H9 (cell line): ENCODE measurements around the gene UPK1A. TPM values are rescaled to one million over a fixed set of nuclear protein-coding genes. Genes with fewer than 3 reads are reported as not detected.

Source experiments
- DNase-seq: peaks from one replicate; pipeline ENCODE4 v3.0.0-alpha.2; 2017
- H2AFZ ChIP-seq: one replicate; pipeline ENCODE4 v1.6.1; 2013; ENCODE audit warnings: mild to moderate bottlenecking, low read length, control low read depth, moderate library complexity
- H2AK5ac ChIP-seq: 2 replicates; pipeline ENCODE4 v1.6.1; 2013; ENCODE audit warnings: low read length, control low read depth, mixed read lengths; ENCODE audit not compliant: insufficient read length
- H2BK120ac ChIP-seq: one replicate; pipeline ENCODE4 v1.6.1; 2013; ENCODE audit warnings: low read depth, mild to moderate bottlenecking, low read length, control low read depth, inconsistent platforms; ENCODE audit not compliant: poor library complexity, severe bottlenecking
- H2BK12ac ChIP-seq: 2 replicates; pipeline ENCODE4 v1.6.1; 2013; ENCODE audit warnings: low read length, control low read depth, mixed read lengths, low read depth; ENCODE audit not compliant: insufficient read length
- H2BK15ac ChIP-seq: 2 replicates; pipeline ENCODE4 v1.6.1; 2013; ENCODE audit warnings: low read depth, low read length, control low read depth
- H2BK20ac ChIP-seq: one replicate; pipeline ENCODE4 v1.6.1; 2013; ENCODE audit warnings: low read depth, mild to moderate bottlenecking, low read length, control low read depth, inconsistent platforms; ENCODE audit not compliant: poor library complexity, severe bottlenecking
- H2BK5ac ChIP-seq: 2 replicates; pipeline ENCODE4 v1.6.1; 2013; ENCODE audit warnings: low read length, control low read depth, mixed read lengths; ENCODE audit not compliant: insufficient read length
- H3K14ac ChIP-seq: 2 replicates; pipeline ENCODE4 v1.6.1; 2013; ENCODE audit warnings: low read length, control low read depth; ENCODE audit not compliant: insufficient read depth
- H3K18ac ChIP-seq: 2 replicates; pipeline ENCODE4 v1.6.1; 2013; ENCODE audit warnings: low read depth, mild to moderate bottlenecking, mixed read lengths, low read length, control low read depth; ENCODE audit not compliant: insufficient read length
- H3K23ac ChIP-seq: 2 replicates; pipeline ENCODE4 v1.6.1; 2013; ENCODE audit warnings: low read length, control low read depth, mixed read lengths, low read depth; ENCODE audit not compliant: insufficient read length
- H3K23me2 ChIP-seq: 2 replicates; pipeline ENCODE4 v1.6.1; 2013; ENCODE audit warnings: low read depth, mild to moderate bottlenecking, mixed read lengths, low read length, control low read depth; ENCODE audit not compliant: insufficient read length, poor library complexity, severe bottlenecking
- H3K27ac ChIP-seq: 2 replicates; pipeline ENCODE4 v1.5.1; 2013; ENCODE audit warnings: low read length, control low read depth, mixed read lengths, low read depth; ENCODE audit not compliant: insufficient read length
- H3K27me3 ChIP-seq: 2 replicates; pipeline ENCODE4 v1.6.1; 2013; ENCODE audit warnings: low read length, control low read depth, inconsistent platforms; ENCODE audit not compliant: insufficient read depth
- H3K4ac ChIP-seq: 2 replicates; pipeline ENCODE4 v1.6.1; 2013; ENCODE audit warnings: low read depth, mild to moderate bottlenecking, control low read depth, inconsistent platforms, low read length, moderate library complexity
- H3K4me1 ChIP-seq: 2 replicates; pipeline ENCODE4 v1.6.1; 2013; ENCODE audit warnings: low read length, control low read depth, inconsistent platforms; ENCODE audit not compliant: insufficient read depth
- H3K4me2 ChIP-seq: 2 replicates; pipeline ENCODE4 v1.6.1; 2013; ENCODE audit warnings: low read length, control low read depth, mixed read lengths; ENCODE audit not compliant: insufficient read length, insufficient read depth
- H3K56ac ChIP-seq: 2 replicates; pipeline ENCODE4 v1.6.1; 2013; ENCODE audit warnings: low read depth, mild to moderate bottlenecking, mixed read lengths, low read length, control low read depth; ENCODE audit not compliant: insufficient read length
- H3K79me1 ChIP-seq: 2 replicates; pipeline ENCODE4 v1.6.1; 2013; ENCODE audit warnings: low read depth, mild to moderate bottlenecking, moderate library complexity, low read length, control low read depth, inconsistent platforms; ENCODE audit not compliant: insufficient read depth, poor library complexity, severe bottlenecking
- H3K79me2 ChIP-seq: 2 replicates; pipeline ENCODE4 v1.6.1; 2013; ENCODE audit warnings: low read length, control low read depth, inconsistent platforms; ENCODE audit not compliant: insufficient read depth
- H3K9ac ChIP-seq: 2 replicates; pipeline ENCODE4 v1.6.1; 2013; ENCODE audit warnings: low read length, control low read depth, mixed read lengths; ENCODE audit not compliant: insufficient read length; ENCODE audit errors: extremely low read depth
- H3K9me3 ChIP-seq: one replicate; pipeline ENCODE4 v1.6.1; 2013; ENCODE audit warnings: low read depth, low read length, inconsistent platforms; ENCODE audit not compliant: control insufficient read depth
- H3T11ph ChIP-seq: one replicate; pipeline ENCODE4 v1.6.1; 2013; ENCODE audit warnings: mild to moderate bottlenecking, low read length, control low read depth, inconsistent platforms
- H4K20me1 ChIP-seq: one replicate; pipeline ENCODE4 v1.6.1; 2013; ENCODE audit not compliant: control insufficient read depth, insufficient read length, insufficient read depth
- H4K5ac ChIP-seq: 2 replicates; pipeline ENCODE4 v1.6.1; 2013; ENCODE audit warnings: low read depth, mild to moderate bottlenecking, mixed read lengths, low read length, control low read depth; ENCODE audit not compliant: insufficient read length
- H4K8ac ChIP-seq: replicated peaks from 2 replicates; pipeline ENCODE4 v1.6.1; 2013; ENCODE audit warnings: low read length, control low read depth, mixed read lengths, low read depth; ENCODE audit not compliant: insufficient read length
- H4K91ac ChIP-seq: 2 replicates; pipeline ENCODE4 v1.6.1; 2013; ENCODE audit warnings: low read depth, mild to moderate bottlenecking, moderate library complexity, mixed read lengths, low read length, control low read depth; ENCODE audit not compliant: insufficient read length
- H3K27ac Mint-ChIP-seq, 3 experiments: 2 replicates in 2 of 3; 3 replicates in 1 of 3; pipeline ENCODE4 v1.8.0; 2020 to 2021; ENCODE audit warnings: mixed read lengths in 3 of 3, mild to moderate bottlenecking in 1 of 3, moderate library complexity in 1 of 3
- H3K27me3 Mint-ChIP-seq: 2 replicates; pipeline ENCODE4 v1.8.0; 2021; ENCODE audit warnings: low read depth, mild to moderate bottlenecking, moderate library complexity, mixed read lengths
- H3K36me3 Mint-ChIP-seq, 3 experiments: 2 replicates in 2 of 3; 3 replicates in 1 of 3; pipeline ENCODE4 v1.8.0; 2020 to 2021; ENCODE audit warnings: low read depth in 3 of 3, mixed read lengths in 3 of 3; ENCODE audit not compliant: insufficient read depth in 1 of 3
- H3K4me1 Mint-ChIP-seq, 2 experiments: 2 replicates each; pipeline ENCODE4 v1.8.0; 2020; ENCODE audit warnings: mixed read lengths in 2 of 2
- H3K4me3 Mint-ChIP-seq, 2 experiments: 2 replicates in 1 of 2; 3 replicates in 1 of 2; pipeline ENCODE4 v1.8.0; 2020 to 2021; ENCODE audit warnings: mild to moderate bottlenecking in 2 of 2, mixed read lengths in 2 of 2, moderate library complexity in 1 of 2
- H3K9me3 Mint-ChIP-seq, 2 experiments: 2 replicates in 1 of 2; 3 replicates in 1 of 2; pipeline ENCODE4 v1.8.0; 2020; ENCODE audit warnings: mild to moderate bottlenecking in 2 of 2, mixed read lengths in 2 of 2, moderate library complexity in 1 of 2
- WGBS: extraction: QIAGEN DNeasy Blood & Tissue Kit; methylation state at CpG from one replicate; pipeline ENCODE4 v1.1.7; 2013; ENCODE audit warnings: missing lambda C conversion rate, low lambda C conversion rate, mixed read lengths; ENCODE audit not compliant: insufficient read length; ENCODE audit errors: extremely low coverage; 5-methylcytosine and 5-hydroxymethylcytosine counted together
- long read RNA-seq: library from polyadenylated mRNA; unstranded; transcript quantifications from one replicate; pipeline ENCODE4 v2.0.0, GENCODE V29; 2020
- total RNA-seq: library from RNA; stranded (reverse); gene quantifications from 2 replicates; pipeline ENCODE4 v1.2.1, GENCODE V29; 2021
- TF ChIP-seq, protein P1 (sequence below): fragments of 200-600 bp; sonication (generic); conservative IDR thresholded peaks from 3 replicates; pipeline ENCODE4 v1.8.0; 2021; ENCODE audit warnings: antibody characterized with exemption, mild to moderate bottlenecking

The UPK1A gene
- 3.0 and 4.3 TPM in 2 replicates for total RNA-seq
- long read RNA-seq, partial matches to known transcripts, result 2 of 4 reads
- long read RNA-seq, other reads (novel, unspliced or antisense), result 2 of 4 reads

DNA sequence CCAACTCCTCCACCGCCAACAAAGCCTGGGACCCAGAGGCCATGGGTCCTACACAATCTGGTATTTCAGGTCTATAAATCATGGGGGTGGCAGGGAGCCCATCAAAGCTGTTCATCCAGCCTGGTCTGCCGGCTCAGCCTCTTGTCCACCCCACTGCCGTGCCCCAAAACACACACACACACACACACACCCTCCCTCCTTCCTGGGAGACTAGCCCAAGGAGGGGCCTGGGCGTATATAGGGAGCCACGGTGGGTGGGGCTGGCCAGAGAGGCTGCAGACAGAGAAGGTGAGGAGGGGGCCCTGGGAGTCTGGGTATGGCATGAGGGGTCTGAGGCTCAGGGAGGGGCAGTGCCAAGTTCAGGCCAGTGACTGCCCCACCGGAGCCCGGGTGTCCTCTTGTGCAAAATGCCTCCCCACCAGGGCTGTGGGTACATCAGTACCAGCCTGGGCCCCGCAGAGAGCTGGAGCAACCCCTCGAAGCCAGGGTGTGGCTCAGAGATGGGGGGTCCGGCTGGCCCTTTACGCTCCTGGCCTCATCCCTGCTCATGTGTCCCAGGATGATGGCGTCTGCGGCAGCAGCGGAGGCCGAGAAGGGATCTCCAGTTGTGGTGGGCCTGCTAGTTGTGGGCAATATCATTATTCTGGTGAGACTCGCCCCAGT is at the start of gene UPK1A:
TSS of gene UPK1A (plus strand) at position 267 of the 663 bp plus-strand sequence. CDS start at position 563, 296 bp downstream.
- Histone ChIP-seq H3K14ac (no peak within 1 kb of the TSS), H2BK120ac (no peak within 1 kb of the TSS), H2AFZ (no peak within 1 kb of the TSS), H4K20me1 (no peaks in the 10 kb centered on the region), H3K56ac (no peak within 1 kb of the TSS), H3K27me3 (no peaks in the 10 kb centered on the region), H3K4me1 (no peaks in the 10 kb centered on the region), H3K23me2 (no peaks in the 10 kb centered on the region), H2BK12ac (no peak within 1 kb of the TSS), H3K4me2 (no peak within 1 kb of the TSS), H3K9me3 (no peaks in the 10 kb centered on the region), H4K8ac (no peak within 1 kb of the TSS), H2BK15ac (no peak within 1 kb of the TSS), H2AK5ac (no peak within 1 kb of the TSS), H3K79me2 (no peaks in the 10 kb centered on the region), H3K9ac (no peak within 1 kb of the TSS), H3K27ac (no peak within 1 kb of the TSS), H2BK20ac (no peak within 1 kb of the TSS), H3K18ac (no peak within 1 kb of the TSS), H3K79me1 (no peaks in the 10 kb centered on the region), H3K23ac (no peak within 1 kb of the TSS), H4K91ac (no peak within 1 kb of the TSS), H2BK5ac (no peak within 1 kb of the TSS), H4K5ac (no peak within 1 kb of the TSS), H3K4ac (no peak within 1 kb of the TSS), H3T11ph (no peak within 1 kb of the TSS)
- peaks cover 14% of the 10 kb centered on the region for H3K27me3 Mint-ChIP-seq
- peaks cover 4% of the 10 kb centered on the region in 2 experiments; a peak in 2 of 4 replicates for H3K4me1 Mint-ChIP-seq
- no peak for DNase-seq
- H3K4me3 Mint-ChIP-seq, result no peak within 1 kb of the TSS
- WGBS, result no CpG with 5 or more reads among the region's 16 CpGs
- TF ChIP-seq, protein P1, sequence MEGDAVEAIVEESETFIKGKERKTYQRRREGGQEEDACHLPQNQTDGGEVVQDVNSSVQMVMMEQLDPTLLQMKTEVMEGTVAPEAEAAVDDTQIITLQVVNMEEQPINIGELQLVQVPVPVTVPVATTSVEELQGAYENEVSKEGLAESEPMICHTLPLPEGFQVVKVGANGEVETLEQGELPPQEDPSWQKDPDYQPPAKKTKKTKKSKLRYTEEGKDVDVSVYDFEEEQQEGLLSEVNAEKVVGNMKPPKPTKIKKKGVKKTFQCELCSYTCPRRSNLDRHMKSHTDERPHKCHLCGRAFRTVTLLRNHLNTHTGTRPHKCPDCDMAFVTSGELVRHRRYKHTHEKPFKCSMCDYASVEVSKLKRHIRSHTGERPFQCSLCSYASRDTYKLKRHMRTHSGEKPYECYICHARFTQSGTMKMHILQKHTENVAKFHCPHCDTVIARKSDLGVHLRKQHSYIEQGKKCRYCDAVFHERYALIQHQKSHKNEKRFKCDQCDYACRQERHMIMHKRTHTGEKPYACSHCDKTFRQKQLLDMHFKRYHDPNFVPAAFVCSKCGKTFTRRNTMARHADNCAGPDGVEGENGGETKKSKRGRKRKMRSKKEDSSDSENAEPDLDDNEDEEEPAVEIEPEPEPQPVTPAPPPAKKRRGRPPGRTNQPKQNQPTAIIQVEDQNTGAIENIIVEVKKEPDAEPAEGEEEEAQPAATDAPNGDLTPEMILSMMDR, result no peak
- H3K27ac Mint-ChIP-seq, result peak within 1 kb of the TSS in 1 of 3 experiments; percentile 47; a peak in 1 of 7 replicates
- H3K9me3 Mint-ChIP-seq, result no peaks in the 10 kb centered on the region
- peaks cover 10 to 29% (median 21%) of the 10 kb centered on the region in 3 experiments for H3K36me3 Mint-ChIP-seq
